Nephron progenitor cell (in vitro differentiated cells): ENCODE data around the gene PAPPA.

Experiments used
- DNase-seq: peaks from one replicate; pipeline ENCODE4 v3.0.0; 2021
- H3K27ac Mint-ChIP-seq: 2 replicates; pipeline ENCODE4 v1.8.0; 2021; ENCODE audit warnings: mild to moderate bottlenecking, moderate library complexity, mixed read lengths
- H3K27me3 Mint-ChIP-seq: 2 replicates; pipeline ENCODE4 v1.8.0; 2021; ENCODE audit warnings: mild to moderate bottlenecking, low read depth, mixed read lengths; ENCODE audit not compliant: poor library complexity
- H3K36me3 Mint-ChIP-seq: 2 replicates; pipeline ENCODE4 v1.8.0; 2021; ENCODE audit warnings: low read depth, mixed read lengths
- H3K4me1 Mint-ChIP-seq: 2 replicates; pipeline ENCODE4 v1.8.0; 2021; ENCODE audit warnings: mixed read lengths
- H3K4me3 Mint-ChIP-seq: 2 replicates; pipeline ENCODE4 v1.8.0; 2021; ENCODE audit warnings: mild to moderate bottlenecking, moderate library complexity, mixed read lengths
- H3K9me3 Mint-ChIP-seq: 2 replicates; pipeline ENCODE4 v1.8.0; 2021; ENCODE audit warnings: mild to moderate bottlenecking, moderate library complexity, mixed read lengths
- TF ChIP-seq, protein P1 (sequence below): fragments of 200-600 bp; sonication (generic); IDR thresholded peaks from 2 replicates; pipeline ENCODE4 v1.5.0; 2021; ENCODE audit warnings: antibody characterized with exemption

The PAPPA gene

DNA sequence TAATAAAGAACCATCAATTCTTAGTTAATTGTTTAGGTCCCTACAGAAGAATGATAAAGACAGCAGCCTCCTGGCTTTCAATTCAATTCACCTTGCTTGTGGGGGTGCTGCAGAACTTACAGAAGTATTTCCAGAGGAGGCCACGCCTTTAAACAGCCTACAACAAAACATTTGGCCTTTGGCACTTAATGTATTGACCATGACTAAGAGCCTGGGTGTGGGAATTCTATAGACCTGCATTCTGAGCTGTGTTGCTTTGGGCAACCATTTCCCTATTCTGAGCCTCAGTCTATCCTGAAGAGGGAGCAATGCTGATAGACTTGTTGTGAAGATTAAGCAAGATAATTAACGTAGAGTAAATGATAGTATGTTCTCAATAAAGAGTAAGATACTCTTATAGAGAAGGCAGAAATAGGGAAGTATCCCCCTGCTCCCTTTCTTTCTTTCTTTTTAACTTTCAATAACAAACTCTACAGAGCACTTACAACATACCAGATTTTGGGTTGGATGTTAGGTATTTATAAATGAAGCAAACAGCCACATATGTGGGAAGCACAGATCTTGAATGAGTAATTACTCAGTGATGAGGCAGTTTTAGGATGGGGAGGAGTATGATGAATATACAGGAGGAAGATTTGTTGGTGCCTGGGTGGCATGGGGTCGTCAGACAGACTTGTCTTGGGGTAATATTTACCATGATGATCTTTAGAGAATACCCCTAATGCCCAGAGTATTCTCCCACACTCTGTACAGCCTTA, 28.4 kb downstream of the PAPPA start:
- H3K36me3 Mint-ChIP-seq = no peaks in the 10 kb centered on the region
- no peaks in the 10 kb centered on the region for H3K9me3 Mint-ChIP-seq
- no peak for DNase-seq
- no peak overlapping the region for H3K27ac Mint-ChIP-seq
- peaks cover 17% of the 10 kb centered on the region for H3K27me3 Mint-ChIP-seq
- H3K4me1 Mint-ChIP-seq = no peaks in the 10 kb centered on the region
- TF ChIP-seq, protein P1, sequence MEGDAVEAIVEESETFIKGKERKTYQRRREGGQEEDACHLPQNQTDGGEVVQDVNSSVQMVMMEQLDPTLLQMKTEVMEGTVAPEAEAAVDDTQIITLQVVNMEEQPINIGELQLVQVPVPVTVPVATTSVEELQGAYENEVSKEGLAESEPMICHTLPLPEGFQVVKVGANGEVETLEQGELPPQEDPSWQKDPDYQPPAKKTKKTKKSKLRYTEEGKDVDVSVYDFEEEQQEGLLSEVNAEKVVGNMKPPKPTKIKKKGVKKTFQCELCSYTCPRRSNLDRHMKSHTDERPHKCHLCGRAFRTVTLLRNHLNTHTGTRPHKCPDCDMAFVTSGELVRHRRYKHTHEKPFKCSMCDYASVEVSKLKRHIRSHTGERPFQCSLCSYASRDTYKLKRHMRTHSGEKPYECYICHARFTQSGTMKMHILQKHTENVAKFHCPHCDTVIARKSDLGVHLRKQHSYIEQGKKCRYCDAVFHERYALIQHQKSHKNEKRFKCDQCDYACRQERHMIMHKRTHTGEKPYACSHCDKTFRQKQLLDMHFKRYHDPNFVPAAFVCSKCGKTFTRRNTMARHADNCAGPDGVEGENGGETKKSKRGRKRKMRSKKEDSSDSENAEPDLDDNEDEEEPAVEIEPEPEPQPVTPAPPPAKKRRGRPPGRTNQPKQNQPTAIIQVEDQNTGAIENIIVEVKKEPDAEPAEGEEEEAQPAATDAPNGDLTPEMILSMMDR = no peak
- H3K4me3 Mint-ChIP-seq = no peak overlapping the region

GRCh38 chr9:116182876-116183275, 29.3 kb downstream of the PAPPA start:
- H3K4me3 Mint-ChIP-seq = no peak overlapping the region
- no peaks in the 10 kb centered on the region for H3K36me3 Mint-ChIP-seq
- H3K9me3 Mint-ChIP-seq = no peaks in the 10 kb centered on the region
- TF ChIP-seq, protein P1 = no peak
- H3K27me3 Mint-ChIP-seq = peaks cover 17% of the 10 kb centered on the region
- no peak overlapping the region for H3K27ac Mint-ChIP-seq
- DNase-seq = no peak
- no peaks in the 10 kb centered on the region for H3K4me1 Mint-ChIP-seq

DNA sequence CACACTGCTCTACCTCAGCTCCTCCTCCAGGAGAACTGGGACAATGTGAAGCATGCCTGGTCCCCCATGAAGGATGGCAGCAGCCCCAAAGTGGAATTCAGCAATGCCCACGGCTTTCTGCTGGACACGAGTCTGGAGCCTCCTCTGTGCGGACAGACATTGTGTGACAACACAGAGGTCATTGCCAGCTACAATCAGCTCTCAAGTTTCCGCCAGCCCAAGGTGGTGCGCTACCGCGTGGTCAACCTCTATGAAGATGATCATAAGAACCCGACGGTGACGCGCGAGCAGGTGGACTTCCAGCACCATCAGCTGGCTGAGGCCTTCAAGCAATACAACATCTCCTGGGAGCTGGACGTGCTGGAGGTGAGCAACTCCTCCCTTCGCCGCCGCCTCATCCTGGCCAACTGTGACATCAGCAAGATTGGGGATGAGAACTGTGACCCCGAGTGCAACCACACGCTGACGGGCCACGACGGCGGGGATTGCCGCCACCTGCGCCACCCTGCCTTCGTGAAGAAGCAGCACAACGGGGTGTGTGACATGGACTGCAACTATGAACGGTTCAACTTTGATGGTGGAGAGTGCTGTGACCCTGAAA, 34.1 kb downstream of the PAPPA start:
- TF ChIP-seq, protein P1 = no peak
- Mint-ChIP-seq H3K27me3 (peaks cover 9% of the 10 kb centered on the region), H3K4me1 (no peaks in the 10 kb centered on the region), H3K27ac (no peak overlapping the region), H3K9me3 (no peaks in the 10 kb centered on the region), H3K36me3 (no peaks in the 10 kb centered on the region), H3K4me3 (no peak overlapping the region)
- DNase-seq = no peak

GRCh38 chr9:116189683-116190082, 36.1 kb downstream of the PAPPA start:
- Mint-ChIP-seq H3K27me3 (peaks cover 3% of the 10 kb centered on the region), H3K36me3 (no peaks in the 10 kb centered on the region), H3K4me3 (no peak overlapping the region), H3K4me1 (no peaks in the 10 kb centered on the region), H3K9me3 (no peaks in the 10 kb centered on the region), H3K27ac (no peak overlapping the region)
- no peak for DNase-seq
- TF ChIP-seq, protein P1 = no peak

GRCh38 chr9:116190637-116191396, 37.2 kb downstream of the PAPPA start:
- TF ChIP-seq, protein P1 = no peak

More at GRCh38 chr9:116190637-116191396, 37.2 kb downstream of the PAPPA start:
- DNase-seq = no peak
- Mint-ChIP-seq H3K27ac (no peak overlapping the region), H3K4me3 (no peak overlapping the region), H3K4me1 (no peaks in the 10 kb centered on the region), H3K27me3 (peaks cover 3% of the 10 kb centered on the region), H3K9me3 (no peaks in the 10 kb centered on the region), H3K36me3 (no peaks in the 10 kb centered on the region)
